GM12801 (cell line): Measurements from ENCODE around the gene KCNN1.

Experiments
- CTCF ChIP-seq: IDR thresholded peaks from one replicate; pipeline ENCODE4 v1.5.1; 2011; ENCODE audit warnings: control low read depth; ENCODE audit not compliant: insufficient read length; ENCODE audit errors: extremely low read depth

KCNN1 gene

GRCh38 chr19:17933414-17934129 is 33.3 kb upstream of the KCNN1 start:
- no peak for TF ChIP-seq CTCF

- no peak for TF ChIP-seq CTCF
Measured at GRCh38 chr19:17936379-17936778, 30.5 kb upstream of the KCNN1 start.

GRCh38 chr19:17937371-17937900 is 29.5 kb upstream of the KCNN1 start:
- TF ChIP-seq CTCF, result no peak

- no peak for TF ChIP-seq CTCF
Measured at GRCh38 chr19:17938092-17938845, 28.6 kb upstream of the KCNN1 start.

GRCh38 chr19:17942181-17942580 is 24.7 kb upstream of the KCNN1 start:
- no peak for TF ChIP-seq CTCF

- no peak for TF ChIP-seq CTCF
Measured at GRCh38 chr19:17942582-17943273, 24.2 kb upstream of the KCNN1 start.
